Endothelial cell of umbilical vein (primary cell): Measurements from ENCODE around the gene RIC1. TPM values are rescaled to one million over a fixed set of nuclear protein-coding genes. Genes with fewer than 3 reads are reported as not detected.

Experiments used
- BruUV-seq: library from RNA; stranded (reverse); fragments of 400-500 nt; replicated peaks from 2 replicates; lab custom pipeline; 2021; lab: Mats Ljungman, UMichigan
- CTCF ChIA-PET: fragments of 300-600, 350-600 bp; sonication (Branson Sonifier 250); formaldehyde crosslinking; loops from one replicate; lab custom pipeline; 2021; ENCODE audit warnings: antibody characterized with exemption, inconsistent platforms; lab: Charles Lee
- POLR2A ChIA-PET: fragments of 300-600, 350-600 bp; sonication (Branson Sonifier 250); formaldehyde crosslinking; loops from one replicate; lab custom pipeline; 2021; ENCODE audit warnings: antibody characterized with exemption, inconsistent platforms; lab: Charles Lee
- DNase-seq: peaks from one replicate; pipeline ENCODE4 v3.0.0-alpha.2; 2011; ENCODE audit warnings: low read depth, low spot score
- FAIRE-seq: peaks from 2 replicates; lab custom pipeline; 2011; peaks lifted over from hg19 to GRCh38; lab: Jason Lieb, UNC
- H2AFZ ChIP-seq: 2 replicates; pipeline ENCODE4 v1.6.0; 2012; ENCODE audit warnings: low read depth, low read length, control low read depth, inconsistent platforms
- H3K27ac ChIP-seq: 2 replicates; pipeline ENCODE4 v1.5.1; 2011; ENCODE audit warnings: low read depth, mild to moderate bottlenecking, control low read depth, low read length, moderate library complexity; ENCODE audit not compliant: insufficient read depth
- H3K27me3 ChIP-seq, 2 experiments: 2 replicates each; pipeline versions ENCODE4 v1.6.0 to v1.6.1; 2011; ENCODE audit warnings: low read length in 2 of 2, mixed read lengths in 1 of 2; ENCODE audit not compliant: control insufficient read depth in 2 of 2, insufficient read depth in 2 of 2
- H3K36me3 ChIP-seq, 2 experiments: 2 replicates in 1 of 2; 3 replicates in 1 of 2; pipeline ENCODE4 v1.5.1; 2011; ENCODE audit warnings: low read length in 2 of 2, mild to moderate bottlenecking in 1 of 2, moderate library complexity in 1 of 2; ENCODE audit not compliant: control insufficient read depth in 2 of 2, insufficient read depth in 2 of 2; ENCODE audit errors: extremely low read depth in 1 of 2
- H3K4me1 ChIP-seq: 3 replicates; pipeline ENCODE4 v1.5.1; 2011; ENCODE audit warnings: mild to moderate bottlenecking, low read length; ENCODE audit not compliant: control insufficient read depth, insufficient read depth; ENCODE audit errors: extremely low read depth
- H3K4me2 ChIP-seq: 2 replicates; pipeline ENCODE4 v1.6.1; 2011; ENCODE audit warnings: low read length, control low read depth, mixed read lengths; ENCODE audit not compliant: insufficient read depth
- H3K4me3 ChIP-seq, 3 experiments: fragments of 200-600 bp in 1 of 3; sonication (generic), shearing (Covaris generic) in 1 of 3; replicated peaks in 1 of 3; 2 replicates each; pipeline ENCODE4 v1.5.1; 2011 to 2016; ENCODE audit warnings: control low read depth in 3 of 3, low read length in 3 of 3, mild to moderate bottlenecking in 2 of 3, inconsistent platforms in 1 of 3, low read depth in 1 of 3, moderate library complexity in 1 of 3; ENCODE audit not compliant: insufficient read depth in 1 of 3
- H3K79me2 ChIP-seq: 2 replicates; pipeline ENCODE4 v1.6.0; 2012; ENCODE audit warnings: low read length, inconsistent platforms; ENCODE audit not compliant: control insufficient read depth, insufficient read depth
- H3K9ac ChIP-seq: replicated peaks from 2 replicates; pipeline ENCODE3; 2011; ENCODE audit warnings: low read length, control low read depth; ENCODE audit not compliant: insufficient read depth; ENCODE audit errors: extremely low read depth
- H3K9me1 ChIP-seq: replicated peaks from 3 replicates; pipeline ENCODE4 v1.6.0; 2011; ENCODE audit warnings: mild to moderate bottlenecking, low read length; ENCODE audit not compliant: control insufficient read depth, insufficient read depth; ENCODE audit errors: extremely low read depth
- H3K9me3 ChIP-seq: replicated peaks from 2 replicates; pipeline ENCODE4 v1.5.1; 2012; ENCODE audit warnings: low read length, inconsistent platforms; ENCODE audit not compliant: control insufficient read depth, insufficient read depth
- H4K20me1 ChIP-seq: replicated peaks from 2 replicates; pipeline ENCODE3; 2011; ENCODE audit warnings: mild to moderate bottlenecking, low read length; ENCODE audit not compliant: control insufficient read depth, insufficient read depth; ENCODE audit errors: extremely low read depth
- EZH2 ChIP-seq: IDR thresholded peaks from 2 replicates; pipeline ENCODE4 v1.6.1; 2012; ENCODE audit warnings: borderline replicate concordance, low read depth, mild to moderate bottlenecking, moderate library complexity, low read length, inconsistent platforms; ENCODE audit not compliant: severe bottlenecking
- FOS ChIP-seq: IDR thresholded peaks from 2 replicates; pipeline ENCODE4 v1.6.1; 2011; ENCODE audit warnings: mild to moderate bottlenecking, low read length, moderate library complexity, borderline replicate concordance; ENCODE audit not compliant: insufficient read depth
- GATA2 ChIP-seq: IDR thresholded peaks from 2 replicates; pipeline ENCODE4 v1.7.0; 2011; ENCODE audit warnings: low read depth, mild to moderate bottlenecking, moderate library complexity, mixed read lengths, low read length; ENCODE audit not compliant: insufficient read length, insufficient read depth
- JUN ChIP-seq: IDR thresholded peaks from 2 replicates; pipeline ENCODE4 v1.6.1; 2011; ENCODE audit warnings: borderline replicate concordance, low read depth; ENCODE audit not compliant: insufficient read length, insufficient read depth
- MYC ChIP-seq: IDR thresholded peaks from one replicate; pipeline ENCODE4 v1.6.1; 2011; ENCODE audit warnings: mild to moderate bottlenecking, low read depth, low read length
- POLR2A ChIP-seq: IDR thresholded peaks from 2 replicates; pipeline ENCODE4 v1.6.1; 2012; ENCODE audit warnings: low read depth, mild to moderate bottlenecking, control low read depth, low read length
- POLR2AphosphoS5 ChIP-seq: IDR thresholded peaks from 2 replicates; pipeline ENCODE4 v1.6.1; 2012; ENCODE audit warnings: low read depth, mild to moderate bottlenecking, control low read depth, low read length, moderate library complexity; ENCODE audit not compliant: insufficient read depth
- dilution Hi-C: fragments of 300-500 bp; cut with MboI; formaldehyde crosslinking; loops from one replicate; pipeline ENCODE4 v1.15.0; 2019; ENCODE audit warnings: low sequenced_read_pairs; ENCODE audit not compliant: extremely low pct_ligation_motif_present
- intact Hi-C: fragments of 100-400 bp; cut with micrococcal nuclease; formaldehyde crosslinking; loops from one replicate; pipeline ENCODE4 v1.10.0; 2022
- polyA plus RNA-seq, 4 experiments: library from polyadenylated mRNA; depleted of rRNA in 3 of 4; stranded (reverse) in 3 of 4; unstranded in 1 of 4; fragments of >200 nt; gene quantifications; 2 replicates each; pipeline versions ENCODE4 v1.2.1 to v1.2.3, GENCODE V29; 2011 to 2012; ENCODE audit warnings: missing spikeins in 1 of 4
- total RNA-seq: library from RNA; stranded (reverse); gene quantifications from 2 replicates; pipeline ENCODE4 v1.2.3, GENCODE V29; 2021
- TF ChIP-seq, protein P1 (sequence below), 2 donors: IDR thresholded peaks; 1 replicate in 1 of 2; 2 replicates in 1 of 2; pipeline ENCODE4 v1.5.1; 2011; ENCODE audit warnings: low read length in 2 of 2, mild to moderate bottlenecking in 2 of 2, moderate library complexity in 2 of 2, control low read depth in 1 of 2, inconsistent platforms in 1 of 2, low read depth in 1 of 2; ENCODE audit not compliant: insufficient read depth in 1 of 2; ENCODE audit errors: extremely low read depth in 1 of 2
- TF ChIP-seq, protein P2 (sequence below): IDR thresholded peaks from 2 replicates; pipeline ENCODE4 v1.6.1; 2011; ENCODE audit not compliant: insufficient read depth, insufficient read length

Gene RIC1
- total and polyA plus RNA-seq, 2 donors (not counting 3 experiments of a cell fraction or from before 2014, with no cell fraction given): 14.0 to 23.5 TPM

DNA sequence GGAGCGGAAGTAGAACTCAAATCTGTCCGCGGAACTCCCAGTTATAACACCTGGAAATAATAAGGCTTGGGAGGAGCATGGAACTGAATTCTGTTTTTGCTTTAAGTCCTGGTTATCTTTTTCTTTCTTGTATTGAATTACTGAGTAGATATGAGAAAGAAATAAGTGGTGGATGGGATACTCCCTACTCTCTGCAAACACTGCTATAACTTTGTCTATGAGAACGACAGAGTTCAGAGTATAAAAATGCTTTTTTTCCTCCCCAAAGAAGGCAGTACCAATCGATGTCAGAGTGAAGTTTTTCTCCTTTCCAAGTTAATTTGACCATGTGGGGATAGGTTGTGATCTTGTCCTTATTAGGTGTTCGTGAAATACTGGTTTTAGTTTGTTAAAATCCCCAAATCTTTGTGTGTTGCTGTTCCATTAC is 1.2 kb downstream of the RIC1 start:
- ChIA-PET CTCF (no interaction called here), POLR2A (no interaction called here)
- peak overlapping the region; percentile 75 for H2AFZ ChIP-seq
- no peaks in the 10 kb centered on the region for H3K9me1 ChIP-seq
- no peaks in the 10 kb centered on the region for H3K27me3 ChIP-seq
- H3K36me3 ChIP-seq: no peaks in the 10 kb centered on the region
- peak overlapping the region; percentile 97 for H3K4me2 ChIP-seq
- H4K20me1 ChIP-seq: peaks cover 3% of the 10 kb centered on the region
- H3K79me2 ChIP-seq: peaks cover 64% of the 10 kb centered on the region
- DNase-seq (peak; percentile 69), FAIRE-seq (peak; percentile 55)
- H3K4me1 ChIP-seq: peaks cover 32% of the 10 kb centered on the region
- peak overlapping the region; percentile 91 to 99 (median 93) for H3K4me3 ChIP-seq
- TSS peak; percentile 51 for BruUV-seq
- dilution Hi-C loops: no loop called here
- intact Hi-C loops: loop anchor here (5.0 kb wide), 1 partner anchor 67 kb away; no protein-coding TSS in a partner anchor
- H3K9me3 ChIP-seq: peaks cover 2% of the 10 kb centered on the region
- H3K27ac ChIP-seq: peak overlapping the region; percentile 62
- no peak for TF ChIP-seq FOS
- TF ChIP-seq EZH2: no peak
- TF ChIP-seq MYC: no peak
- no peak for TF ChIP-seq JUN
- TF ChIP-seq, protein P1, sequence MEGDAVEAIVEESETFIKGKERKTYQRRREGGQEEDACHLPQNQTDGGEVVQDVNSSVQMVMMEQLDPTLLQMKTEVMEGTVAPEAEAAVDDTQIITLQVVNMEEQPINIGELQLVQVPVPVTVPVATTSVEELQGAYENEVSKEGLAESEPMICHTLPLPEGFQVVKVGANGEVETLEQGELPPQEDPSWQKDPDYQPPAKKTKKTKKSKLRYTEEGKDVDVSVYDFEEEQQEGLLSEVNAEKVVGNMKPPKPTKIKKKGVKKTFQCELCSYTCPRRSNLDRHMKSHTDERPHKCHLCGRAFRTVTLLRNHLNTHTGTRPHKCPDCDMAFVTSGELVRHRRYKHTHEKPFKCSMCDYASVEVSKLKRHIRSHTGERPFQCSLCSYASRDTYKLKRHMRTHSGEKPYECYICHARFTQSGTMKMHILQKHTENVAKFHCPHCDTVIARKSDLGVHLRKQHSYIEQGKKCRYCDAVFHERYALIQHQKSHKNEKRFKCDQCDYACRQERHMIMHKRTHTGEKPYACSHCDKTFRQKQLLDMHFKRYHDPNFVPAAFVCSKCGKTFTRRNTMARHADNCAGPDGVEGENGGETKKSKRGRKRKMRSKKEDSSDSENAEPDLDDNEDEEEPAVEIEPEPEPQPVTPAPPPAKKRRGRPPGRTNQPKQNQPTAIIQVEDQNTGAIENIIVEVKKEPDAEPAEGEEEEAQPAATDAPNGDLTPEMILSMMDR (IDR thresholded peaks at IDR 0.05; ENCODE audit: extremely low read depth in 1 of 2, insufficient read depth in 1 of 2, low read depth in 1 of 2, low read length in 2 of 2): no peak
- no peak for TF ChIP-seq POLR2A
- TF ChIP-seq POLR2AphosphoS5: no peak
- TF ChIP-seq, protein P2, sequence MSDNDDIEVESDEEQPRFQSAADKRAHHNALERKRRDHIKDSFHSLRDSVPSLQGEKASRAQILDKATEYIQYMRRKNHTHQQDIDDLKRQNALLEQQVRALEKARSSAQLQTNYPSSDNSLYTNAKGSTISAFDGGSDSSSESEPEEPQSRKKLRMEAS: no peak
- TF ChIP-seq GATA2: no peak
- peak overlapping the region; percentile 94 for H3K9ac ChIP-seq
